Dermis microvascular lymphatic vessel endothelial cell (primary cell): ENCODE data around the gene S100A13. TPM values are rescaled to one million over a fixed set of nuclear protein-coding genes. Genes with fewer than 3 reads are reported as not detected.

ENCODE experiments used
- DNase-seq, 2 donors: peaks; one replicate each; pipeline versions ENCODE4 v3.0.0 to v3.0.0-alpha.2; 2010; ENCODE audit warnings: low read depth in 2 of 2
- total RNA-seq: library from RNA; depleted of rRNA; stranded (reverse); fragments of >200 nt; gene quantifications from 2 replicates; pipeline ENCODE4 v1.2.1, GENCODE V29; 2014

The S100A13 gene
- total RNA-seq, 1 donor from 2014 or later, result 124 TPM

- DNase-seq, result peak; percentile 89 to 96
Measured at GRCh38 chr1:153572569-153573015, 54.7 kb downstream of the S100A13 start.

GRCh38 chr1:153571706-153572105 lies 55.6 kb downstream of the S100A13 start:
- no peak for DNase-seq

DNA sequence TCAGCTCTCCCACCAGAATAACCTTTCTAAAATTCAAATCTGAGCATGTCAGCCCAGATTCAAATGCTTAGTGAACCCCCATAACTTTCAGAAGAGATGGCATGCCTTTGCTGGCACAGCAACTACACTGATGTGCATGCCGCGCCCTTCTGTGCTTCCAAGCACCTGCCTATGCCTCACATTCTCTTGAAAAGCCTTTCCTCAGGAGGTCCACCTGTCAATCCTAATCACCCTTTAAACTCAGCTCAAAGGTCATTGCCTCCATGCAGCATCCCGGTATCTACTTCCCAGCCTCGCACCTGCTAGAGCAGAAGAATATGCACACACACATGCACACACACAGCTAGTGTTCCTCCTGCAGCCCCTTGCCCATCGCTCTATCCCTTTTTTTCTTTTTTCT lies 56.4 kb downstream of the S100A13 start:
- no peak for DNase-seq

- no peak for DNase-seq
Measured at GRCh38 chr1:153569465-153569864, 57.8 kb downstream of the S100A13 start.

Other genes starting within 250 kb of the S100A13 start
- gene S100A8, start 236.4 kb downstream of the S100A13 start, total RNA-seq, result not detected in 2 replicates
- not detected in 2 replicates for gene S100A7A, start 211.0 kb downstream of the S100A13 start, total RNA-seq
- not detected in 2 replicates for gene S100A7, start 166.9 kb downstream of the S100A13 start, total RNA-seq
- 377 and 1,309 TPM in 2 replicates for gene S100A6, start 91.5 kb downstream of the S100A13 start, total RNA-seq
- not detected in 2 replicates for gene S100A5, start 86.6 kb downstream of the S100A13 start, total RNA-seq
- gene S100A4, start 81.7 kb downstream of the S100A13 start, total RNA-seq, result 2.0 and 35.9 TPM in 2 replicates
- gene S100A3, start 78.2 kb downstream of the S100A13 start, total RNA-seq, result 0.38 and 2.3 TPM in 2 replicates
- 0.76 and 2.2 TPM in 2 replicates for gene S100A2, start 61.7 kb downstream of the S100A13 start, total RNA-seq
- gene S100A16, start 14.4 kb downstream of the S100A13 start, total RNA-seq, result 429 and 594 TPM in 2 replicates
- 0.13 and 0.51 TPM in 2 replicates for gene S100A14, start 11.2 kb downstream of the S100A13 start, total RNA-seq
- gene S100A1, start 929 bp upstream of the S100A13 start, total RNA-seq, result not detected in 2 replicates
- 20.7 and 23.1 TPM in 2 replicates for gene CHTOP, start 6.6 kb upstream of the S100A13 start, total RNA-seq
- 54.6 and 55.5 TPM in 2 replicates for gene SNAPIN, start 31.2 kb upstream of the S100A13 start, total RNA-seq
- gene ILF2, start 43.5 kb upstream of the S100A13 start, total RNA-seq, result 206 and 207 TPM in 2 replicates
- 9.4 and 50.6 TPM in 2 replicates for gene NPR1, start 51.2 kb upstream of the S100A13 start, total RNA-seq
- gene INTS3, start 100.5 kb upstream of the S100A13 start, total RNA-seq, result 16.4 and 20.7 TPM in 2 replicates
- 30.4 and 56.1 TPM in 2 replicates for gene SLC27A3, start 147.9 kb upstream of the S100A13 start, total RNA-seq